ENCODE results near the gene COLEC12. TPM values are rescaled to one million over a fixed set of nuclear protein-coding genes. Genes with fewer than 3 reads are reported as not detected.

The COLEC12 gene
- total RNA-seq, 1 donor from 2014 or later: 11.6 TPM

DNA sequence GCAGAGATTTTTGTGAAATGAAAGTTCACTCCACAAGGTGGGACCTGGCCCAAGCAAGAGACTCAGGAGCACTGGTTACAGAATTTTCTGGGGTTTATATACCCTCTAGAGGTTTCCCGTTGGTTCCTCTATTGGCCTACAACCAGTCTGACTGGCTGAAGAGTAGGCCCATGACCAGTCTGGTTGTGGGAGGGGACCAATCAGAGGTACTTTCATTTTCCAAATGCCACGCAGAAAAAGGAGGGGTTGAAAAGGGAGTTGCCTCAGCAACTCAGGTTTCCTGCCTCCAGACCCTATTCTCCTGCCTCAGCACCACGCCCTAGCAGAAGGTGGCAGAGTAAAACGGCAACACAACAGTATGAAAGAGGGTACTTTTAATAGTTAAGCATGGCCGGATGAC, 98.4 kb downstream of the COLEC12 start:
- peaks cover 20% of the 10 kb centered on the region for H3K36me3 Mint-ChIP-seq (ENCODE audit: low read depth, unreplicated experiment)
- Histone ChIP-seq H3K9ac (ENCODE audit: low read length) (no peak overlapping the region), H3K4me3 (ENCODE audit: insufficient read depth, low read depth, low read length) (no peak overlapping the region), H3K36me3 (ENCODE audit: insufficient read depth, low read length) (no peaks in the 10 kb centered on the region), H3K27me3 (ENCODE audit: insufficient read depth, low read length) (peaks cover 5% of the 10 kb centered on the region), H3K4me1 (ENCODE audit: insufficient read depth, low read length) (no peaks in the 10 kb centered on the region), H4K20me1 (ENCODE audit: insufficient read depth, low read length) (no peaks in the 10 kb centered on the region), H3K27ac (ENCODE audit: low read depth, low read length) (no peak overlapping the region), H3K4me2 (ENCODE audit: low read length) (no peak overlapping the region), H3K79me2 (ENCODE audit: insufficient read depth, low read length) (no peaks in the 10 kb centered on the region), H2AFZ (ENCODE audit: low read depth, low read length) (no peak overlapping the region), H3K9me3 (ENCODE audit: insufficient read depth, low read depth, low read length) (no peaks in the 10 kb centered on the region)
- FAIRE-seq (no peak), DNase-seq (ENCODE audit: low read depth) (no peak)
- peaks cover 5% of the 10 kb centered on the region for H3K27me3 Mint-ChIP-seq (ENCODE audit: low read depth, unreplicated experiment)
- TF ChIP-seq EZH2 (IDR thresholded peaks at IDR 0.05; ENCODE audit: insufficient read depth, low read length): no peak
- TF ChIP-seq, protein P1, sequence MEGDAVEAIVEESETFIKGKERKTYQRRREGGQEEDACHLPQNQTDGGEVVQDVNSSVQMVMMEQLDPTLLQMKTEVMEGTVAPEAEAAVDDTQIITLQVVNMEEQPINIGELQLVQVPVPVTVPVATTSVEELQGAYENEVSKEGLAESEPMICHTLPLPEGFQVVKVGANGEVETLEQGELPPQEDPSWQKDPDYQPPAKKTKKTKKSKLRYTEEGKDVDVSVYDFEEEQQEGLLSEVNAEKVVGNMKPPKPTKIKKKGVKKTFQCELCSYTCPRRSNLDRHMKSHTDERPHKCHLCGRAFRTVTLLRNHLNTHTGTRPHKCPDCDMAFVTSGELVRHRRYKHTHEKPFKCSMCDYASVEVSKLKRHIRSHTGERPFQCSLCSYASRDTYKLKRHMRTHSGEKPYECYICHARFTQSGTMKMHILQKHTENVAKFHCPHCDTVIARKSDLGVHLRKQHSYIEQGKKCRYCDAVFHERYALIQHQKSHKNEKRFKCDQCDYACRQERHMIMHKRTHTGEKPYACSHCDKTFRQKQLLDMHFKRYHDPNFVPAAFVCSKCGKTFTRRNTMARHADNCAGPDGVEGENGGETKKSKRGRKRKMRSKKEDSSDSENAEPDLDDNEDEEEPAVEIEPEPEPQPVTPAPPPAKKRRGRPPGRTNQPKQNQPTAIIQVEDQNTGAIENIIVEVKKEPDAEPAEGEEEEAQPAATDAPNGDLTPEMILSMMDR (IDR thresholded peaks at IDR 0.05; ENCODE audit: insufficient read depth, low read depth, low read length): no peak
- peaks cover 4% of the 10 kb centered on the region for H3K4me1 Mint-ChIP-seq (ENCODE audit: low read depth, unreplicated experiment)
- H3K4me3 Mint-ChIP-seq (ENCODE audit: unreplicated experiment): no peak overlapping the region
- H3K27ac Mint-ChIP-seq (ENCODE audit: unreplicated experiment): no peak overlapping the region
- H3K9me3 Mint-ChIP-seq (ENCODE audit: unreplicated experiment): peaks cover 26% of the 10 kb centered on the region

DNA sequence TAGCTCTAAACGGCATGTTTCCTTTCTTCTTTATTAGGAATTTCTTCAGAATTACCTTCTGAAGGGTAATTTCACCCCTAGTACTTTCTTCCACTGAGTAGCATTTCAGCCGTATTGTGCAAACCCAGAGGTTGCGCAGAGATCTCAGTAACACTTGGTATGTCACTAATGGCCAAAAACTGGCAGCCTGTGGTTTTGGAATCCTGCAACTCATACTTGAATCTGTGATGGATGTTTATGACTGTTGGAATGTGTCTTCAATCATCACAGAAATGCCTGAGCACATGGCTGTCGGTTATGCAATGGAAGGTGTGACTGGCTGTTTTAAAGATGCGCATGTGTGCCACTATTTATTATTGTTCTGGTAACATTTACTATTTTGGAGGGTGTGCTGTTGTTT, 100.0 kb downstream of the COLEC12 start:
- H3K9ac ChIP-seq (ENCODE audit: low read length): no peak overlapping the region
- H3K9me3 ChIP-seq (ENCODE audit: insufficient read depth, low read depth, low read length): no peaks in the 10 kb centered on the region
- peaks cover 8% of the 10 kb centered on the region for H3K27me3 Mint-ChIP-seq (ENCODE audit: low read depth, unreplicated experiment)
- H3K9me3 Mint-ChIP-seq (ENCODE audit: unreplicated experiment): peaks cover 24% of the 10 kb centered on the region
- no peak for TF ChIP-seq EZH2 (IDR thresholded peaks at IDR 0.05; ENCODE audit: insufficient read depth, low read length)
- TF ChIP-seq, protein P1 (IDR thresholded peaks at IDR 0.05; ENCODE audit: insufficient read depth, low read depth, low read length): no peak
- peaks cover 15% of the 10 kb centered on the region for H3K36me3 Mint-ChIP-seq (ENCODE audit: low read depth, unreplicated experiment)
- no peaks in the 10 kb centered on the region for H4K20me1 ChIP-seq (ENCODE audit: insufficient read depth, low read length)
- no peak overlapping the region for H3K4me3 ChIP-seq (ENCODE audit: insufficient read depth, low read depth, low read length)
- H3K79me2 ChIP-seq (ENCODE audit: insufficient read depth, low read length): no peaks in the 10 kb centered on the region
- DNase-seq (ENCODE audit: low read depth) (peak; percentile 76), FAIRE-seq (peak; percentile 89)
- no peak overlapping the region for H3K4me3 Mint-ChIP-seq (ENCODE audit: unreplicated experiment)
- no peaks in the 10 kb centered on the region for H3K36me3 ChIP-seq (ENCODE audit: insufficient read depth, low read length)
- peaks cover 14% of the 10 kb centered on the region for H3K4me1 ChIP-seq (ENCODE audit: insufficient read depth, low read length)
- H3K4me2 ChIP-seq (ENCODE audit: low read length): no peak overlapping the region
- peaks cover 5% of the 10 kb centered on the region for H3K27me3 ChIP-seq (ENCODE audit: insufficient read depth, low read length)
- H3K27ac Mint-ChIP-seq (ENCODE audit: unreplicated experiment): no peak overlapping the region
- no peak overlapping the region for H2AFZ ChIP-seq (ENCODE audit: low read depth, low read length)
- peaks cover 4% of the 10 kb centered on the region for H3K4me1 Mint-ChIP-seq (ENCODE audit: low read depth, unreplicated experiment)
- no peak overlapping the region for H3K27ac ChIP-seq (ENCODE audit: low read depth, low read length)

DNA sequence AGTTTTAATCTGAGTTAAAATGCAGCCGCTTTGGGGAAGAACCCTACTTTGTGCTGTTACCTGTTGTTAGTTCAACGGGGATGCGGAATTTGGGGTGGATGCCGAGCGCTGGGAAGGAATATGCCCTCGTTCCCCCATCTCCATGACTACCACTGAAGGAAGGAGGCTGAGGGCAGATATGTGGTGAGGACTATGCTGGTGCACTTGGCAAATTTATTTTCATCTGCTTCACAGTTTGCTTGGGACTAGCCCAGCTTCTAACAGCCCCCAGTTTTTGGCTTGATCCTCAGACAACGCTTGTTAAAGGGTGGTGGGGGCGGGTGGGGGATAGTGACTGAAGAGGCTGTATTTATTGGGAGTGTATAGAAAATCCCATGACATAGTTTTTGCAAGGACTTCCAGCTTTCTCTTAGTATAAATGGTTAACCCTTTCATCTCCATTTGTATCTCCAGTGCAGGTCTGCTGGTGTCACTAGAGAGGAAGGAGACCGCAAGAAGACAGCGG, 100.8 kb downstream of the COLEC12 start:
- no peak overlapping the region for H3K27ac Mint-ChIP-seq (ENCODE audit: unreplicated experiment)
- no peak for FAIRE-seq
- H3K4me3 Mint-ChIP-seq (ENCODE audit: unreplicated experiment): no peak overlapping the region

More for the DNA sequence above, 100.8 kb downstream of the COLEC12 start:
- DNase-seq (ENCODE audit: low read depth): no peak
- H3K4me1 ChIP-seq (ENCODE audit: insufficient read depth, low read length): peaks cover 22% of the 10 kb centered on the region
- H3K4me3 ChIP-seq (ENCODE audit: insufficient read depth, low read depth, low read length): no peak overlapping the region
- Mint-ChIP-seq H3K9me3 (ENCODE audit: unreplicated experiment) (peaks cover 16% of the 10 kb centered on the region), H3K36me3 (ENCODE audit: low read depth, unreplicated experiment) (peaks cover 10% of the 10 kb centered on the region), H3K27me3 (ENCODE audit: low read depth, unreplicated experiment) (peaks cover 8% of the 10 kb centered on the region), H3K4me1 (ENCODE audit: low read depth, unreplicated experiment) (peaks cover 7% of the 10 kb centered on the region)
- H3K27ac ChIP-seq (ENCODE audit: low read depth, low read length): no peak overlapping the region
- no peak overlapping the region for H3K4me2 ChIP-seq (ENCODE audit: low read length)
- no peaks in the 10 kb centered on the region for H3K9me3 ChIP-seq (ENCODE audit: insufficient read depth, low read depth, low read length)
- no peaks in the 10 kb centered on the region for H3K36me3 ChIP-seq (ENCODE audit: insufficient read depth, low read length)
- no peaks in the 10 kb centered on the region for H3K79me2 ChIP-seq (ENCODE audit: insufficient read depth, low read length)
- no peak overlapping the region for H2AFZ ChIP-seq (ENCODE audit: low read depth, low read length)
- H3K9ac ChIP-seq (ENCODE audit: low read length): no peak overlapping the region
- peaks cover 5% of the 10 kb centered on the region for H3K27me3 ChIP-seq (ENCODE audit: insufficient read depth, low read length)
- H4K20me1 ChIP-seq (ENCODE audit: insufficient read depth, low read length): no peaks in the 10 kb centered on the region
- TF ChIP-seq, protein P1 (IDR thresholded peaks at IDR 0.05; ENCODE audit: insufficient read depth, low read depth, low read length): no peak
- TF ChIP-seq EZH2 (IDR thresholded peaks at IDR 0.05; ENCODE audit: insufficient read depth, low read length): no peak
